Natural killer cell (primary cell): ENCODE data around the gene SLC35E1. TPM values are rescaled to one million over a fixed set of nuclear protein-coding genes. Genes with fewer than 3 reads are reported as not detected.
A peak's percentile ranks its signal among the peaks of the same experiment; 100 is the strongest.

ENCODE experiments used
- ATAC-seq, 3 donors: fragments of 150-1000 bp in 2 of 3; fragments of 200-7000 bp in 1 of 3; cut with Tn5 transposase; 1 replicate in 1 of 3; 2 replicates in 2 of 3; pipeline ENCODE4 v1.10.0; 2021; ENCODE audit warnings: mild to moderate bottlenecking in 2 of 3, moderate library complexity in 2 of 3
- DNase-seq, 2 donors: peaks; one replicate each; pipeline versions ENCODE4 v3.0.0 to v3.0.0-alpha.2; 2013 to 2021; ENCODE audit warnings: mixed read lengths in 1 of 2
- H3K27ac ChIP-seq: one replicate; pipeline ENCODE4 v1.5.1; 2013; ENCODE audit warnings: mild to moderate bottlenecking, low read length
- H3K27me3 ChIP-seq: one replicate; pipeline ENCODE4 v1.6.1; 2013; ENCODE audit warnings: low read length; ENCODE audit not compliant: control insufficient read depth, insufficient read depth
- H3K36me3 ChIP-seq: one replicate; pipeline ENCODE4 v1.6.1; 2013; ENCODE audit warnings: low read length; ENCODE audit not compliant: control insufficient read depth, insufficient read depth
- H3K4me1 ChIP-seq: one replicate; pipeline ENCODE4 v1.6.1; 2013; ENCODE audit warnings: low read length; ENCODE audit not compliant: control insufficient read depth, insufficient read depth
- H3K4me3 ChIP-seq: one replicate; pipeline ENCODE4 v1.5.1; 2013; ENCODE audit warnings: low read length
- H3K9me3 ChIP-seq: one replicate; pipeline ENCODE4 v1.6.1; 2013; ENCODE audit warnings: low read length; ENCODE audit not compliant: control insufficient read depth, insufficient read depth
- H3K27ac Mint-ChIP-seq, 2 donors: one replicate each; pipeline ENCODE4 v1.8.0; 2022; ENCODE audit warnings: mild to moderate bottlenecking in 2 of 2, mixed read lengths in 2 of 2, moderate library complexity in 1 of 2
- H3K27me3 Mint-ChIP-seq, 2 donors: one replicate each; pipeline ENCODE4 v1.8.0; 2022; ENCODE audit warnings: low read depth in 2 of 2, mixed read lengths in 2 of 2
- H3K36me3 Mint-ChIP-seq: one replicate; pipeline ENCODE4 v1.8.0; 2022; ENCODE audit warnings: mixed read lengths
- H3K4me1 Mint-ChIP-seq, 2 donors: one replicate each; pipeline ENCODE4 v1.8.0; 2022; ENCODE audit warnings: mixed read lengths in 2 of 2
- H3K4me3 Mint-ChIP-seq: one replicate; pipeline ENCODE4 v1.8.0; 2022; ENCODE audit warnings: mild to moderate bottlenecking, moderate library complexity, mixed read lengths
- H3K9me3 Mint-ChIP-seq, 2 donors: one replicate each; pipeline ENCODE4 v1.8.0; 2022; ENCODE audit warnings: mixed read lengths in 2 of 2
- WGBS: methylation state at CpG from one replicate; pipeline ENCODE4 v1.1.7; 2013; ENCODE audit warnings: missing lambda C conversion rate; ENCODE audit not compliant: insufficient coverage; 5-methylcytosine and 5-hydroxymethylcytosine counted together
- intact Hi-C: fragments of 100-400 bp; cut with micrococcal nuclease; formaldehyde crosslinking; loops from one replicate; pipeline ENCODE4 v1.14.2; 2022
- total RNA-seq, 4 donors: library from RNA; stranded (reverse); fragments of 120-200 nt in 1 of 4; gene quantifications; one replicate each; pipeline versions ENCODE4 v1.2.3 to v1.2.4, GENCODE V29; 2013 to 2022
- TF ChIP-seq, protein P1 (sequence below): fragments of 200-600 bp; IDR thresholded peaks from one replicate; pipeline ENCODE4 v1.8.0; 2022; ENCODE audit warnings: antibody characterized with exemption

Gene SLC35E1
- total RNA-seq, 3 donors from 2014 or later (not counting 1 experiment from before 2014, with no cell fraction given): 53.2 to 55.5 (median 54.2) TPM

DNA sequence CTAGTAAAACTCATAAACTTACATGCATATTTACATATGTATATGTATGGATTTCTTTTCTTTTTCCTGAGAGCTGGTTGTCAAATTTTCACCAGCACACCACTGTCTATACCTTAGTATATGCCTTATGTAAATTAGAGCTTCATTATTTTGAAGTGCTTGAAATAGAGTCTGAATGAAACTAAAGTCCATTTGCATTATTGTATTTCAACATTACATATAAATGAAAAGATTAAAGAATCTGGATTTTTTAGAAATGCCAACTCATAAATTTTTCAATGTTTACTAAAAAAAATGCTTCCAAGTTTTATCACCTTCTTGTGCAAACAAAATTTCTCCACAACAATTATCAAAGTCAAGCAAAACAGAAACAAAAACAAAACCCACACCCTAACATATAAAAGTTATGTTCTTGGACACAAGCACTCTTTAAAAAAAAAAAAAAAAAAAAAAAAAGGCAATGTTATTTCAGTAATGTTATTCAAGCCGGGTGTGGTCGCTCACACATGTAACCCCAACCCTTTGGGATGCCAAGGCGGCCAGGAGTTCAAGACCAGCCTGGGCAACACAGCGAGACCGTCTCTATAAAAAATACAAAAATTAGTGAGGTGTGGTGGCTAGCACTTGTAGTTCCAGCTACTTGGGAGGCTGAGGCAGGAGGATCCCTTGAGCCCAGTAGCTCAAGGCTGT, 37.4 kb upstream of the SLC35E1 start:
- H3K27me3 Mint-ChIP-seq: no peaks in the 10 kb centered on the region
- peaks cover 20% of the 10 kb centered on the region for H3K4me1 ChIP-seq
- no peak for ATAC-seq
- no peaks in the 10 kb centered on the region for H3K36me3 ChIP-seq
- intact Hi-C loops: no loop called here
- no peaks in the 10 kb centered on the region for H3K36me3 Mint-ChIP-seq
- H3K4me3 Mint-ChIP-seq: no peak overlapping the region
- DNase-seq: no peak
- no peak overlapping the region for H3K27ac ChIP-seq
- TF ChIP-seq, protein P1, sequence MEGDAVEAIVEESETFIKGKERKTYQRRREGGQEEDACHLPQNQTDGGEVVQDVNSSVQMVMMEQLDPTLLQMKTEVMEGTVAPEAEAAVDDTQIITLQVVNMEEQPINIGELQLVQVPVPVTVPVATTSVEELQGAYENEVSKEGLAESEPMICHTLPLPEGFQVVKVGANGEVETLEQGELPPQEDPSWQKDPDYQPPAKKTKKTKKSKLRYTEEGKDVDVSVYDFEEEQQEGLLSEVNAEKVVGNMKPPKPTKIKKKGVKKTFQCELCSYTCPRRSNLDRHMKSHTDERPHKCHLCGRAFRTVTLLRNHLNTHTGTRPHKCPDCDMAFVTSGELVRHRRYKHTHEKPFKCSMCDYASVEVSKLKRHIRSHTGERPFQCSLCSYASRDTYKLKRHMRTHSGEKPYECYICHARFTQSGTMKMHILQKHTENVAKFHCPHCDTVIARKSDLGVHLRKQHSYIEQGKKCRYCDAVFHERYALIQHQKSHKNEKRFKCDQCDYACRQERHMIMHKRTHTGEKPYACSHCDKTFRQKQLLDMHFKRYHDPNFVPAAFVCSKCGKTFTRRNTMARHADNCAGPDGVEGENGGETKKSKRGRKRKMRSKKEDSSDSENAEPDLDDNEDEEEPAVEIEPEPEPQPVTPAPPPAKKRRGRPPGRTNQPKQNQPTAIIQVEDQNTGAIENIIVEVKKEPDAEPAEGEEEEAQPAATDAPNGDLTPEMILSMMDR: no peak
- peaks cover 49 to 52% of the 10 kb centered on the region in 2 donors for H3K4me1 Mint-ChIP-seq
- no peaks in the 10 kb centered on the region for H3K9me3 ChIP-seq
- H3K9me3 Mint-ChIP-seq: no peaks in the 10 kb centered on the region
- 70% methylated on average over 4 of the region's 5 CpGs for WGBS
- no peak overlapping the region for H3K27ac Mint-ChIP-seq
- no peaks in the 10 kb centered on the region for H3K27me3 ChIP-seq
- H3K4me3 ChIP-seq: no peak overlapping the region

DNA sequence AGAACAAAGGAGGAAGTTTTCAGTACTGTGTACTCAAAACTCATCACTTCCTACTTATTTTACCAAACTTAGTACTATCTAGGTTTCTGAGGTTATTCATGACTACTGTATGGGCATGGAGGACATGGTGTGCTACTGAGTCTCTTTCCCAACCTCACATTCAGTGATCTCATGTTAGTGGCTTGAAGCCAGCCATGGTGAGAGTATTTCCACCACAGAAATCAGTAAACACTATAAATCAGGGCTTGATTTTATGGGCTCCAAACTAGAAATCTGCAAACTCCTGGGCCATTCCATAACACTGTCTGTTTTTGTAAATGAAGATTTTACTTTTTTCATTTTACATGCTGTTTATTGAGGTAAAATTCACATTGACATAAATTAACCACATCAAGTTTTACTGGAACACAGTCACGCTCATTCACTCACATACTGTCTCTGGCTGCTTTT, 36.1 kb upstream of the SLC35E1 start:
- Mint-ChIP-seq H3K36me3 (no peaks in the 10 kb centered on the region), H3K27me3 (no peaks in the 10 kb centered on the region), H3K4me1 (peaks cover 50 to 57% of the 10 kb centered on the region in 2 donors), H3K27ac (peak overlapping the region in 1 of 2 donors; percentile 41), H3K9me3 (no peaks in the 10 kb centered on the region), H3K4me3 (no peak overlapping the region)
- DNase-seq (no peak), ATAC-seq (peak in 2 of 3 donors; percentile 28 to 79)
- TF ChIP-seq, protein P1: no peak
- 100% methylated on average over 1 of the region's 1 CpG for WGBS
- H3K27ac ChIP-seq: no peak overlapping the region
- no peak overlapping the region for H3K4me3 ChIP-seq
- no peaks in the 10 kb centered on the region for H3K27me3 ChIP-seq
- H3K36me3 ChIP-seq: no peaks in the 10 kb centered on the region
- H3K4me1 ChIP-seq: peaks cover 17% of the 10 kb centered on the region
- intact Hi-C loops: no loop called here
- no peaks in the 10 kb centered on the region for H3K9me3 ChIP-seq

DNA sequence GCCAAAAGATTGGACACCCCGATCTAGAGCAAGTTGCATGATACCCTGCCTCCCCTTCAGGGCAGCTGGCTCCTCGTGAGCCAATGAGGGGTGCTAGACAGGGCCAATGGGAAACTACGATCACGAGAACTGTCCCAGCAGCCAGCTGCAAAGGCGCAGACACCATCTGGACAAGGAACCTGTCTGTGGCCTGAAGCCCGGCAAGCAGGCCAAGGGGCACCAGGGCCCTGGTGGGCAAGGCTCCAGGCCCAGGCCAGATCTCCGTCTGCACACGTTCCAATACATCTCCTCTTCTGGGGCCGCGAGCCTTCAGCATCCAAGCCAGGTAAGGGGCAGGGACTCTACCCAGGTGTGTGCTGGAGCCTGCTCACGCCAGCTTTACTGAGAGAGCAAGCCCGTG, 35.6 kb upstream of the SLC35E1 start:
- Histone ChIP-seq H3K4me3 (no peak overlapping the region), H3K27me3 (no peaks in the 10 kb centered on the region), H3K9me3 (no peaks in the 10 kb centered on the region), H3K36me3 (no peaks in the 10 kb centered on the region), H3K27ac (no peak overlapping the region), H3K4me1 (peaks cover 17% of the 10 kb centered on the region)
- TF ChIP-seq, protein P1: no peak
- H3K4me1 Mint-ChIP-seq: peaks cover 45 to 53% of the 10 kb centered on the region in 2 donors
- no peaks in the 10 kb centered on the region for H3K9me3 Mint-ChIP-seq
- ATAC-seq (peak in 1 of 3 donors; percentile 5), DNase-seq (no peak)
- H3K4me3 Mint-ChIP-seq: no peak overlapping the region
- no peaks in the 10 kb centered on the region for H3K36me3 Mint-ChIP-seq
- WGBS: 92% methylated on average over 12 of the region's 12 CpGs
- H3K27me3 Mint-ChIP-seq: no peaks in the 10 kb centered on the region
- intact Hi-C loops: no loop called here
- H3K27ac Mint-ChIP-seq: peak overlapping the region in 1 of 2 donors; percentile 41
